CD4-positive, alpha-beta T cell treated with Interferon gamma for 1 hour (primary cell): ENCODE measurements around the gene SLC22A23.

Experiments used
- DNase-seq: peaks from one replicate; pipeline ENCODE4 v3.0.0-alpha.2; 2020

SLC22A23 gene

DNA sequence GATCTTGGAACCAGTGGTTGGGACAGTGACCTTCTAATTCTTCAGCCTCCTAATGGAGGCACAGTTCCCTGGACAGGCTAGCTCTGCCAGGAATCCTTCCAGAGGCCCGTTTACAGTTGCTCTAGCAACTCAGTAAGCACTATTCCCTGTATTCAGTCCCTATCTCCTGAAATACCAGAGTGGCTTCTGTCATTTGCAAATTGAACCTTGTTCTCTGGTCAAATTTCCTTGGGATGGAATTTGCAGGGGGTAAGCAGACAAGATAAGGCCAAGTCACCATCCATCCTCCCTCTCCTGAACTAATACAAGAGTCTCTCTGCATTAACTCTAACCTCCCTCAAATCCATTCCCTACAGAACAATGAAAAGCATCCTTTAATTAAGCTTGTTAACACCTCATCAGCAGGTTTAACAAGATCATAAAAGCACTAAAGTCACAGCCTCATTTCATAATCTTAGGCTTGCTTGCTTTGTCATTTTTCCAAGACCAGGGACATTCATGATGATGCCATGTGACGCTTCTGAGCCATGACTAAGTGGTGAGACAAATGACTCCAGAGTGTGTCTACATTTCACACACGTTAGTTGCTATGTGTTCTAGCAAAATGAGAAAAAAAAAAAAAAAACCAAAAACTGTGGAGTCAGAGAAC is 37.1 kb downstream of the SLC22A23 start:
- no peak for DNase-seq

DNA sequence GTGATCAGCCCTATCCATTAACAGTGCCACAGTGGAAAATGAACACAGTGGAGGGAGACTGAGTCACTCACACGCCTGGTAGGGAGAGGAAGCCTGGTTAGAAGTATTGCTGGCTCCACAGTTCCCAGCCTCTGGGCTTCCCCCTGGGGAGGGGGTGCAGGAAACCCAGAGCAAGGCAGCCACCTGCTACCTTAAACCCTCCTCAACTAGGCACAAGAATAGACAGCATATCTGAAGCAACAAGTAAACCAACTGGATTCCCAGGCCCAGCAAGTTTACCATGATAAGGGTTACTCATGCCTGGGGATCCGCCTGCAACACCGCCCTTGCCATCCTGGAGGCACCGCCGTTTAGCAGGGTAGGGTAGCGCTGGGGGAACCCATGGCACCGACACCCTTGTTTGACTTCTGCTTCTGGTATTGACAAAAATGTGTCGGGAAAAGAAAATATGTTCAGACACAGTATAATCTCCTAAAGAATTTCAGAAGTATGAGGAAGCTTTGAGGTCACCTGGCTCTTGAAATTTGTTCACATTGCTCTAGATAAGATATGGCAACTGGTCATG is 38.3 kb downstream of the SLC22A23 start:
- DNase-seq, result no peak

DNA sequence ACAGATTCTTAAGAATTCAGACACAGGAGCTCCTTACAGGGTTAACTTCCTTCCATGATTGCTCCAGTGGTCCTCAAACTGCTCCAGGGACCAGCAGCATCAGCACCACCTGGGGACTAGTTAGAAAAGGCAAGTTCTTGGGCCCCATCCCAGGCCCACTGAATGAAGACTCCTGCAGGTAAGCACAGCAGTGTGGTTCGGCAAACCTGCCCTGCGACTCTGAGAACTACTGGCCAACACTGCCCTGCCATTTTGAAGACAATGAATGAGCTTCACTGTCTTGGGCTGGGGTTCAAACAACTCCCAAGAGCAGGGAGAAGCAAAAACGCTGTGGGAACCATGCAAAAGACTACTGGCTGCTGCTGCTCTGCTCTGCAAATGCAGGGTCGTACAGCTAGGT is 39.4 kb downstream of the SLC22A23 start:
- no peak for DNase-seq

DNA sequence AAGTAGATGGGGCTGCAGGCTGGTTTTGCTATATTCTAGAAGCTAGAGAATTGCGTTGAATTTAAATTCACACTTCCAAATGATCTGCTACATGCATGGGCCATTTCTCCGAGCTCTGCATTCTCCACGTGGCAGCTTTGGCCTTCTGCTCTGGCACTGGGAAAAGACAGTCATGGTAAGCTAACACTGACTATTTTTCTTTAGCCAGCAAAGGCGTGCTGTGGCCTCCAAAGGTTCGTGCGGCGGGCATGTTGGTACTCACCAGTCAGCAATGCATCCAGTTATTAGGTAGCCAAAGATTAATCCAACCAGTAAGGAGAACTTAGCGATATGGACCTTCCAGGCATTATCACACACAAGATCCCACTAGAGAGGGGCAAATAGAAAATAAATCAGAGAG is 41.4 kb downstream of the SLC22A23 start:
- DNase-seq, result no peak

DNA sequence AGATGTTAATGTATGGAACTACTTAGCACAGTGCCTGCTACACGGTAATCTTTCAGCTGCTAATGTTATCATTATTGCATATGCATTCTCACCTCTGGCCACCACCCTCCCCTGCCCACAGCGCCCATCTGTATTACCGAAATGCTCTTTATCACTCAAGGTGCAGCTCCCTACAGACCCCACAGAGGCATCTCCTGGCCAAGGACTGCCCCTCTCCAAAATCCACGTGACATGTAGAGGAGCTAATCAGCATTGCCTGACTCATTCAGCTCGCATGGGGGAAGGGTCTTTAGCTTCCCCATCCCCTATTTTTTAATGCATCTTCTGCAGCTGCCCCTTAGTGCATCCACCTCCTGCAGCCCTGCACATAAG is 41.8 kb downstream of the SLC22A23 start:
- no peak for DNase-seq

DNA sequence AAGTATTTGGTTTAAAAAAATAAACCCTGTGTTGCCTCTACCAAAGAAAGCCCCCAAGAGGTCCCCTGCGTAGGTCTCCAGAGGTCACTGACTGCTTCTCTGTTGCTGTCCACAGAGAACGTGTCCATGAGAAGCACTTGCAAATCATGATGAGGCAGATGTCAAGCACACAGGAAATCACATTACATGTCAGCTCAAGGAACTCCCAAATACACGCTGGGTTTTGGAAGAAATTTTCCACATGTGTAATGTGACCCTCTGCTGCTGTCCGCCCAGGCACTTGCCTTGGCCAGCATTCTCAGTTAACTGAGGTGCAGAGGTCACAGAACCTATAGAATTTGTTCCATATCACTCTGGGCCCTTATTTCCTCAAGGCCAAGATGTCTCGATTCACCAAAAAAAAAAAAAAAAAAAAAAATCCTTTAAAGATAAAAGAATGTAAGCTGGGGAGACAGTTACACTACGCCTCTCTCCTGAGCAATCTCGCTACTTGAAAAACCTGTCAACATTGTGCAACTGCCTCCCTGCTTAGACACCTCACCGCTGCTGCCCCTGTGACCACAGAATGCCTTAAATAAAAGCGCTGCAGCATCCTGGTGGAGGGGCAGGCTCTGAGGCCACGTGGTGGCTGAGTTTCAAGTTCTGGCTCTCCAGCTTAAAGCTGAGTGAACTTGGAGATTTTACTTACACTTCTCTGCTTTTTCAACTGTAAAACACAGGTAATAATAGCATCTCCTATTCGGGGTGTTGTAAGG is 42.3 kb downstream of the SLC22A23 start:
- DNase-seq, result no peak

DNA sequence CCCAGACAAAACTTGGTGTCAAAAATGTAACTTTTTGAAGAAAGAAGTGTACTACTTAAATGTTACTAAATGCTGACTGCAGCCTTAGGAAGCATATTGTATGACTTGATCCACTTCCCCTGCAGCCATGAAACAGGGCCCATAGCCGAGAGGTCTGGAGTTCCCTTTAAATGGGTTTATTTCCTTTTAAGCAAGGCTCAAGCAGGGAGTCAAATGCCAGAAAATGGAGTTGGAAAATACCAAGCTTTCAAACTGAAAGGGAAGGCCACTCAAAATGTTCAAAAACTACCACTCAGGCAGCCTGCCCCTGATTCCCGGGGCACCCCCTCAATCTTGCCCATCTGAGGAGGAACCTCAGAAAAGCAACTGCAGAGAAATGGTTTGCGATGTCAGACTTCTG is 43.3 kb downstream of the SLC22A23 start:
- DNase-seq, result no peak

DNA sequence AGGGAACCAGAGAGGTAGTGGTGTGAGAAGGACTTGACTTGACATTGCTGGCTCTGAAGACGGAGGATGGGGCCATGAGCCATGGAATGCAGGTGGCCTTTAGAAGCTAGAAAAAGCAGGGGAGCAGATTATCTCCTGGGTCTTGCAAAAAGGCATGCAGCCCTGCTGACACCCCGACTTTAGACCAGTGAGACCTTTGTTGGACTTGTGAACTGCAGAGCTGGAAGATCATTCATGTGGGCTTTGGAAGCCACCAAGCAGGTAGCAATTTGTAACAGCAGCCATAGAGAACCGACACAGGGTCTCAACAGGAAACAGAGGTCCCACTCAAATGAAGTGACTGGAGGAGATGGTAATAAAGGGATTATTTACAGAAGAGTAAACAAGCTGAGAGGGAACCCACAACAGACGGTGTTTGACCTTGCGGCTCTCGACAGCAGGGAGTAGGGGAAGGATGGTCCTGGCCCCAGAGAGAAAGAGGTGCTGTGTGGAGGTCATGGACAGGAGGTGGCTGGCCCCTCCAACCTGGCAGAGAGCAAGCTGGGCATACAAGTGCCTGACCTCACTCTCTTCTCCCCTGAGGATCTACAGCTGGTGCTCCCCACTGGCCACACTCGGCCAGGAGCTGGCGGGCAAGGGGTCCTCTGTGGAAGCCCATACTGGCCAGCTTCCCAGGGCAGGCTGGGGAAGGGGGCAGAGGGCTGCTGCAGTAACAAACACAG is 43.9 kb downstream of the SLC22A23 start:
- no peak for DNase-seq

DNA sequence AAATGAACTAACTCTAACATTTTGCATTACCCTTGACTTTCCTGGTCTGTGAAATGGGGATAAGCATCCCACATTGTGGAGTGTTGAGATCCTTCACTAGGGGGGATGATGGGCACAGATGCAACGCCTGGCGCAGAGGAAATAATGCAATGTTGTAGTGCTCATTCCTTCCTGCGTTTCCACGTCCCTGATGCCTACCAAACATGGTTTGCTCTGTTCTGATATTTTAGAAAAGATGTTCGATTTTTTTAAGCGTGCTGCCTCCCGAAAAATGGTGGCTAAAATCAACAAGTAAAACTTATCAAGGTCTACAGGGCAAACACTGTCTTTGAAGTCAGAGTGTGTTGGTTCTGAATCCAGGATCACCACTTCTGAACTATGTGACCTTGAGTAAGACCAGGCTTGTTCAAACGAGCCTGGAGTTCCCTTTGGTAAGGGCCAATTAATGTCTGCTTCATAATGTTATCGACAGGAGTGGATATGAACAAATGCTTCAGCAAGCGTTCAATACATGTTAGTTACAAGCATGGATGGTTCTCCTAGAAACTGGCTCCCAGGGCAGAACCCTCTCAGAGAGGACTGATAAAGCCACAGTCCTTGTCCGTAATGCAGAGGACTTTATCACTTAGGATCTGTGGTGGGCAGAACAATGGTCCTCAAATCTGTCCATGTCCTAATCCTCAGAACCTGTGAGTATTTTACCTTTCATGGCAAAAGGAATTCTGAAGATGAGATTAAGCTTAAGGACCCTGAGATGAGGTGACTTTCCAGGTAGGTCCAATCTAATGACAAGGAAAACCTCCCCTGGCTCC is 44.7 kb downstream of the SLC22A23 start:
- DNase-seq, result no peak

DNA sequence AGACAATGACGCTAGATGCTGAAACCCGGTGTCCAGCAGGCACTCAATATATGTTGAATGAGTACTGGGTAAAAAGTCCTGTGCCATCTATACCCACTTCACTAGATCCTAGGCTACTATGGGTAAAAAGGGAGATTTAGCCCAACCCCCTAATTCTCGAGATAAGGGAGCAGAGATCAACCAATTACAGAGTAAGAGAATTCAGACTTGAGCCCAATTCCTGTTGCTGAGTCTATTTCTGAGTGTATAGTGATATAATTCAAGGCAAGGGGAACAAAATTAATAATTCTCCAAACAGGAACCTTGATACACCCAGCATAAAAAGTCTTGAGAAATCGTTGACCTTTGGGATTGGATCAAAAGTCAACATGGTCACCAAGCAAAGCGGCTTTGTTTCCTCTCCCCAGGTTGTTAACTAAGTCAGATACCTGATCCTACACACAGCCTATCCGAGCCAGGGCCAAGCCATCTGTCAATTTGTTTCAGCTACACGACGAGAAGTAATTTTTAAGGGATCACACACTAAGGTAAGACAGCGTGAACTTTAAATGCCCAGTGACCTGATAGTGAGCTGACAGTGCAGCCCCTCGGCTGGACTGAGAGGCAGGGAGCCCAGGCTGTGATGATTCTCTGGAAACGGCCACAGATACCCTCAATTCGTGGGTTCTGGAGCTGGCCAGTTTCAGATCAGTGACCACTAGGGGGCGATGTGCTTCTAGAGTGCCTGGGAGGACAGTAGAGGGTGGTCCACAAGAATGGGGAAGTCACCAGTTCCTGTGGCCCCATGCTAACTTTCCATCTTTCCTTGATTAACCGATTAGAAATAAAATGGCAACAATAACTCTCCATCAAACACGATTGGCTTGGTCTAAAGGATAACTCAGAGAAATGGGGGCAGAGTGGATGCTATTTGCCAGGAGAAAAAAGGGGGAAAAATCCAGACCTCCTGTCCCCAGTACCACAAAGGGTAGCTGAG is 46.2 kb downstream of the SLC22A23 start:
- DNase-seq, result peak; percentile 43

DNA sequence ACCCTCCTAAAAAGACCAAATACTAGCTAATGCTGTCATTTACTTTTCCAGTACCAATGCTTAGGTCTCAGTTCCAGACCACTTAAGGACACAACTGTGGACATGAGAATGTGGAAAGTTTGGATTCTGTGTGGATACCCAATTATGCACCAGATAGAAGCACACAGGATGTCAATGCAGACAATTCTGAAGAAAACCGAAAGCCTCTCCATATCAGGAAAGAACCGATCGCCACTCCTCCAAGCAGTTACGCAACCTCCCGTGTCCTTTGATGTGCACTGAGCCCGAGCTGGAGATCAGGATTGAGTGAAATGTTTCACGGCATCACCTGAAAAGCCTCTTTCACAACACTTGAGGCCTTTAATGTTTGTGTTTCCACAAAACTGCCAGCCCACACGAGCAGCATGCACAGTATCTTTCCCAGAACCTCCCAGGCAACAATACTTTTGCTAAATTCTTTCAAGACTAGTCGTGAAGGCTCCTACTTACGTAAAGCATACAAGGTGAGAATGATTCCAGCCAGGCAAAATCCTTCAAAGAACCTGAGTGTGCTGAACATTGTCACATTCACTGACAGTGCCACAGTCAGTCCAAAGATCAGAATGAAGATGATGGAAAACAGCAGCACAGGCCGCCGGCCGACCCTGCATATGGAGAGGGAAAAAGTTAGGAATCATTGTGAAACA is 47.0 kb downstream of the SLC22A23 start:
- DNase-seq, result no peak

DNA sequence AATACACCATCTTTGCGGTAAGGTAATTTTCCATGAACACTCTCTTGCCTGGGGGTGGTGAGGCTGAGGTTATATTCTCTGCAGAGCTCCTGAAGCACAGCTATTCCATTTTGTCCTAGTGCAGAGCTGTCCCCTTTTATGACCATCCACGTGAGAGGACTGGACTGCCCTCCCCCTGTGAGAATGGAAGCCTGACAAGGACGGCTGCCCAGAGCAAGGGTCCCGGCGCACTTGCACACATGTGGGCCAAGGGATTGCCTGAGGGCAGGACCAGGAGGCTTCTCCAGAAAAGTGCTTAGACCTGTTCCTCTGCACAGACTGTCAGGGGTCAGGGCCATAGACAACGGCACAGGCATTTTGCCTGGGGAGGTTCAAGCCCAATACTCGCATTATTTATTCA is 48.2 kb downstream of the SLC22A23 start:
- DNase-seq, result no peak

DNA sequence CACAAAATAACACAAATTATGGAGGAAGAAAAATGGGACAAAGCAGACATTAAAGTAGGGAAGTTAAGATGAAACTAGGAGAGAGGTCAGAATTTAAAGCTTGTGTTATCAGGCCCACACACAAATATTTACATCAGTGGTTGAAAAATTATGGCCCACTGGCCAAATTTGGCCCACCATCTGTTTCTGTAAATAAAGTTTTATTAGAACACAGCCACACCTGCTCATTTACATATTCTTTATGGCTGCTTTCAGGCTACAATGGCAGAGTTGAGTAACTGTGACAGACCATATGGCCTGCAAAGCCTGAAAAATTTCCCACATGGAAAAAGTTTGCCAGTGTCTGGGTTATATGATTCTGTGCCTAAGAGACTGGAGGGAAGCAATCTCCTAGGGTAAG is 49.0 kb downstream of the SLC22A23 start:
- DNase-seq, result no peak

DNA sequence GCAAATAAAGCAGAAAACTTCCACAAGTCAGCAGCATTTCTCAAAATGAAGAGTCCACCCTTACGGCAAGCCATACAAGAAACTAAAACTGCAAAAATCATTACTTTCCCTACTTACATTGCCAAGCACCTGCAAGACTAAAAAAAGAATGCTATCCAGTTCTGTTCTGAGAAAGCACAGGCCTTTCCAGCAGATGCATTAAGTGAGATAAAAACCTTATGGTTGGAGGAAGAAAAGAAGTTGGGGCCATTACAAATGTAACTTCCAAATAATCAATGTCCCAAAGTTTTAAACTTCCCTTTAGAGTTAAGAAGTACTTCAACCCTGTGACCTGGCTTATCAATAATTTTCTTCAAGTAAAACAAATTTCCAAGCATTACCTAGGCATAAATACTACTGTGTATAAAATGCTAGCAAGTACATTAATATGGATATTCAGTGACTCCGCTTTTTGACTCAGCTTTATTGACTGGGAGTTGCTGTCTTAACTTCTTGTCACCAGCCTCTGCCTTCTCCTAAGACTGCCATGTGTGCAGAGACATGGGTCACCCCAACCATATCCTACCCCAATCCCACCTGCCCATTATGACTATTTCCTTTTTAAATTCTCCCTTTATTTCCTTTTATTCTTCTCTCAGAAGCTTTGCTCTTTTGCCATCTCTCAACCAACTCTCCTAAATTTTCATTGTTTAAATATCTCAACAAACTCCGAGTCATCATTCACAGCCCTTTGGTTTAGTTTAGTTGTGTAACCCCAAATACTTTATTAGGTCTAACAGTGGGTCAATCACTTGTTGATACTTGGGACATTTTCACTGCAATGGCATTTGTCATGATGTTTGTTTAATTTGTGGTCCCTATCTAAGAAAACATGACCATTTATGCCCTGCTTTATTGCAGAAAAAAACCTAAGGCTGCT is 49.7 kb downstream of the SLC22A23 start:
- no peak for DNase-seq

DNA sequence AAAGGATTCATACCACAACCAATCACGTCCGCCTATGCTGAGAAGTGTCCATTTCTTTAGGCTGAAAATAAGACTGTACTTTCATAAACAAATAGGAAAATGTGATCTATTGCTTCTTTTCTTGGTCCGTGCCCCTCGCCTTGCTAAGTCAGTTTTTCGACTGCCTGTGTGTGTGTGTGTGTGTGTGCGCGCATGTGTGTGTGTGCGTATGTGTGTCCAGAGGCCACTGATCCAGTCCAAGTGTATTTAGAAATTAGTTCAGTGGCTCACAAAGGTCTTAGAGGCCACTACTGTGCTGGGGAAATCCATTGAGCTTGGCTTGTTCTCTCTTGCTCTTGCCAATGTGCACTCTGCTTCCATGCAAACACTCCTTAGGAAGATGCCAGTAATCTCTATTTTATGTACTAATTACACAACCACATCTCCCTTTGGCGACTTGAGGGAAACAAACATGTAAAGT is 50.5 kb downstream of the SLC22A23 start:
- no peak for DNase-seq

DNA sequence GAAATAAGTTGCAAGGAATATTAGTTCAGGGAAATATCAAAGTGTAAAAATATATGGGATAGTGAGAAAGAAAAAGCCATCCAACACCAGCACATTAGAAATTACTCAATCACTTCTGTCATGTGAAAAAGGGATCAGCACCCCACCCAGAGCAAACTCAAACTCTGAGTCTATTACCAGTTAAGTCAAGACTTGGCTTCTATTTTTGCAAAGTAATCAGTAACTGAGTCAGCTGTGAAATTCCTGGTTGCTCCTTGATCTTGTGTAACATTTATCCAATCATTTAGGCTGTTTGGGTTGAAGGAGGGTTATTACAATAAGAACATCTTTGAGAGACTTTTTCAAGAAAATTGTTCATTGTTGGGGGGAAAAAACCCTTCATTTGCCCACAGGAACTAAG is 51.2 kb downstream of the SLC22A23 start:
- no peak for DNase-seq

DNA sequence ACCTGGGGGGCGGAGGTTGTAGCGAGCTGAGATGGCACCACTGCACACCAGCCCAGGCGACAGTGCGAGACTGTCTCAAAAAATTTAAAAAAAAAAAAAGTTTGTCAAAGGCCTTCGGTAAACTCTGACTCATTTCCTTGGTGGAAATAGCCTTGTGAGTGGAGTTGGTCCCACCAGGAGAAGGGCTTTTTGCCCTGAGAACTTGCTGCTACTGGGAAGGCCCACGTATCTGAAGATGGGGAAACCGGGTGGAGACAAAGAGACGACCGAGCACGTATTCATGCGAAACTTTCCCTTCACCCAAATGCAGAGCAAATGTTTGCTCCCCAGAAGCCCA is 51.7 kb downstream of the SLC22A23 start:
- DNase-seq, result no peak

DNA sequence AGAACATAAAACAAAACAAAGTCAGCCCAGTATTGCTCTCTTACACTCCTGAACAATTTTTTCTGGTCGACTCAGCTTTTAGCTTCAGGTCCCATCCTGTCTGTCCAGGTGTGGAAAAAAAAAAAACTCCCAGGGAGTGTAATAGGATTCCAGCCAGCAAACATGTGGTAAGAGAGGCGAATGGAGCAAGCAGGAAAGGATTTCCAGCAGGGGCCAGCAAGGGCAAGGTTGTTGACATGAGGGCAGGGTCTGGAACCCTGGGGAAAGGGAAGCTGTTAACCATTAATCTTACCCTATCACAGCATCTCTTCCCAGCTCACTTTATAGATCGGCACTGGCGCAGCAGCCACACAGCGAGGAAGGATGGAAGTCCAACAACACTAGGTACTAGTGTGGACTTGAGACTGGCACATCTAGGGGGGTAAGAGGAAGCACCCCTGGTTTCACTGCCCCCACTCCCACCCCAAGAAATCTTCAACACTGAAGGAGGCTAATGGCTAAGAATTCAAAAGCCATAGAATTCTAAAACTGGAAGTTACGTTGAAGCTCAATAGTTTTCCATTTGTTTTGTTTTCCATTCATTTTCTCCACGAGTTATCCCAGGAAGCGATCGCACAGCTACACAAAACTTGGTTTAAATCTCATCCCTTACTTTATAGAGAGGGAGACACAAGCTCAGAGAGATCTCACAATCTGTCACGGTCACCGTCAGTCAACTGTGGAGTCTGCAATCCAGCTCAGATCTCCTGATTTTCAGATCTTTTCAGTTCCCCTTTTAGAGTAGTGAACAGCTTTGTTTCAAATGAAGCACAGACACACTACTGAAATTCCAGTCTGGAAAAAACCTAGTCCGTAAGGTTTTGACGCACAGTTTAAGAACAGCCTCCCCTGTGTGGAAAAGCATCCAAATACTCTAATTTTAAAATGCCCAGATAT is 53.3 kb downstream of the SLC22A23 start:
- no peak for DNase-seq
